Cardiac fibroblast (primary cell): Measurements from ENCODE around the gene ARID3B.
A peak's percentile ranks its signal among the peaks of the same experiment; 100 is the strongest.
"Not testable (repeated sequence)": the region's sequence is repeated elsewhere in the genome, so short reads cannot be mapped to it uniquely, and the experiment has no call there.

ENCODE experiments used
- DNase-seq, 2 donors: peaks; one replicate each; pipeline versions ENCODE4 v3.0.0 to v3.0.0-alpha.2; 2010; ENCODE audit warnings: low read depth in 2 of 2
- H3K4me3 ChIP-seq, 2 donors: replicated peaks in 1 of 2; 1 replicate in 1 of 2; 2 replicates in 1 of 2; pipeline ENCODE4 v1.5.1; 2011; ENCODE audit warnings: low read depth in 2 of 2, low read length in 2 of 2, mild to moderate bottlenecking in 2 of 2, moderate library complexity in 1 of 2
- CTCF ChIP-seq: IDR thresholded peaks from one replicate; pipeline ENCODE4 v1.5.1; 2011; ENCODE audit warnings: low read depth, mild to moderate bottlenecking, low read length, inconsistent platforms

ARID3B gene

DNA sequence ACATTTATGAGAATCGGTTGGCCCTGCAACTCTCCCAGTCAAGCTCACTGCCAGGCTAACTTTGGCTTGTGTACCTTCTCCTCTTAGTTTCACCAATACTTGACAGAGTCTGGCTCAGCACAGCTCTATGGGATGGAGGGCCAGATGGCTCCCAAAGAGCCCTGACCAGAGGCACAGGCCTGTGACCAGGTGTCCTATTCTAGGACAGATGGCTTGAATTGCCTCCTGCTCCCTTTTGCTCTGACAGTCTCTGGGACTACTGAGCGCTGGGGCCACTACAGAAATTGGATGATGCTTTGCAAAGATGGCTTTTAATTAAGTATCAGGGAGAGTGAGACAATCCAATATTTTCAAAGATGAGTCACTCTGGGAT, 10.3 kb upstream of the ARID3B start:
- no peak for TF ChIP-seq CTCF
- H3K4me3 ChIP-seq, result no peak overlapping the region
- DNase-seq, result no peak

DNA sequence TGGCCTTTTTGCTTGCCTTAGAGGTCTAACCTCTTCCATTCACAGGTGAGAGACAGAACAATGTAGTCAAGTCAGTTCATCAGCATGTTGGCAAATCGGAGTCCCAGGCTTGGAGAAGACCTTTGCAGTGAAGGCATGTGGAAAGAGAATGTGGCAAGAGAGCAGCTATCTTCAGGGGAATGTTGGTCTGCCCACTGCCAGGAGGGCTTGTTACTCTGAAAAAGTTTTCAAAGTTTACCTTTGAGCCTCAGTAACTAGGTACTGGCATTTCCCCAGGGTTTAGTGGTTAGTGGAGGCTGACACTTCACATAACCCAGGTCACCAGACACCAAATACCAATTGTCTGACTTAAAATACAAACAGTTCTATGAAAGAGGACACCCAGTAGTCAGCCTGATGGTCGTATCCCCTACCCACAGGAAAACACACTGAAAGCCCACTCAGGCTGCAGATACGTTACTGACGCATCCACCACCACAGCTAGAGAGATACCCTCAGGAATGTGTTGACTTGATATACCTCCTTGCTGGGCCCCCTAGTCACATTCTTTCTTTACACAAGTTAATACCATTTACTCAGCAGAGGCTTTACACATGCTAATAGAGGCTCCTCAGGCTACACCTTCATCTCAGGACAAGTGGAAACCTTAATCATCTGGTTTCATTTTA, 9.7 kb upstream of the ARID3B start:
- DNase-seq, result peak; percentile 70 to 86
- H3K4me3 ChIP-seq, result no peak overlapping the region
- no peak for TF ChIP-seq CTCF

DNA sequence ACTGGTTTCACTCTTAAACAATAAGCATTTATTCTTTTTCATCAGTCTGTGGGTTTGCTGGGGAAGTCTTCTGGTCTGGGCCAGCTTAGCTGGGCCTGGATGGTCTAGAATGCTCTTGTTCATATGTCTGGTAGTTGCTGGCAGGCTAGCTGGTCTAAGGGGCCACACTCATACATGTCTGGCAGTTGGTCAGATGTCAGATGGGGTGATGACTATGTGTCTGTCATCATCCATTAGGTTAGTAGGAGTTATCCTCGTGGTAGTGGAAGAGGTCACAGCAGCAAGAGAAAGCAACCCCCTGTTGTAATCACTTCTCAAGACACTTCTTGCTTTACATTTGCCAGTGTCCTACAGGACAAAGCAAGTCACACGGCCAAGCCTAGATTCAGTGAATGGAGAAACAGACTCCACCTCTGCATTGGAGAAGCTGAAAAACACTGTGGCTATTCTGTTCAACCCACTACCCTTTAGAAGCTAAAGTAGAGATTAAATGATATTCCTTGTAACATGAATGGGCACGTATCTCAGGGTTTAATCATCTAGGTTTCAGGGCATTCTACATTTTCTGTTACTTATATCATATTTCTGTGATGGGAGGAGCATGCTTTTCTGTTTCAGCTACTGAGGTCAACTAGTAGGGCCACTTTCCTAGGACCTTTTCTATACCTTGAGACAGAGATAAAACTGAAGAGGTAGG, 5.5 kb upstream of the ARID3B start:
- DNase-seq, result no peak
- no peak overlapping the region for H3K4me3 ChIP-seq
- no peak for TF ChIP-seq CTCF

- H3K4me3 ChIP-seq, result no peak overlapping the region
- DNase-seq, result no peak
- TF ChIP-seq CTCF, result no peak
Observed at GRCh38 chr15:74537736-74538135, 3.3 kb upstream of the ARID3B start.

- DNase-seq, H3K4me3 ChIP-seq: not testable (repeated sequence)
Observed at GRCh38 chr15:74539521-74539920, 1.5 kb upstream of the ARID3B start.

DNA sequence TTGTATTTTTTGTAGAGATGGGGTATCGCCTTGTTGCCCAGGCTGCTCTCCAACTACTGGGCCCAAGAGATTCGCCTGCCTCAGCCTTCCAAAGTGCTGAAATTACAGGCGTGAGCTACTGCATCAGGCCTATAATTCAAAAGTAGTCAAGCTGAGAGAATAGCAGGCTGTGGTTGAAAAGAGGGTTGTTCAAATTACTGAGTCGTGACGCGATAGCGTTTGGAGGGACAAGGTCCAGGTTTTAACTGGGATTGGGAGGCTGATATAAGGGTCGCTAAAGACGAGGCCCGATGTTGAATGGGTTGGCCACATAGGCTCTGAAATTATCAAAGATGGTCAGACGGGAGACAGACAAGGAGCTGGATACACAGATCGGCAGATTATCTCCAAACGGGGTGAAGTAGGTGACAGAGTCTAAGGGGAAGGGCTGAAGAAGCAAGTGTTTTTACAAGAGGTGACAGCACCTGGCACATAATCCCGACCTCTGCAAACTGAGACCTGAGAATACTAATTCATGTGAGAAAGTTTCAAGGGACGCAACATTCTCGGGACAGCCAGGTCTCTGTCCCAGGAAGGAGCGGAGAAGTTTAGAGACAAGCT, 759 bp upstream of the ARID3B start:
- peak overlapping the region; percentile 59 to 71 for H3K4me3 ChIP-seq
- DNase-seq, result peak in 1 of 2 donors; percentile 34
- no peak for TF ChIP-seq CTCF

GRCh38 chr15:74541494-74542165, 610 bp downstream of the ARID3B start:
- peak overlapping the region; percentile 86 to 89 for H3K4me3 ChIP-seq
- peak; percentile 16 to 50 for DNase-seq
- no peak for TF ChIP-seq CTCF
